HUDEP-2 (cell line): Measurements from ENCODE around the gene TMEM92.

Experiments used
- DNase-seq, 76 experiments: peaks; one replicate each; lab custom pipeline; 2025; ENCODE audit not compliant: unreplicated experiment in 76 of 76; lab: John Stamatoyannopoulos, UW

The TMEM92 gene

DNA sequence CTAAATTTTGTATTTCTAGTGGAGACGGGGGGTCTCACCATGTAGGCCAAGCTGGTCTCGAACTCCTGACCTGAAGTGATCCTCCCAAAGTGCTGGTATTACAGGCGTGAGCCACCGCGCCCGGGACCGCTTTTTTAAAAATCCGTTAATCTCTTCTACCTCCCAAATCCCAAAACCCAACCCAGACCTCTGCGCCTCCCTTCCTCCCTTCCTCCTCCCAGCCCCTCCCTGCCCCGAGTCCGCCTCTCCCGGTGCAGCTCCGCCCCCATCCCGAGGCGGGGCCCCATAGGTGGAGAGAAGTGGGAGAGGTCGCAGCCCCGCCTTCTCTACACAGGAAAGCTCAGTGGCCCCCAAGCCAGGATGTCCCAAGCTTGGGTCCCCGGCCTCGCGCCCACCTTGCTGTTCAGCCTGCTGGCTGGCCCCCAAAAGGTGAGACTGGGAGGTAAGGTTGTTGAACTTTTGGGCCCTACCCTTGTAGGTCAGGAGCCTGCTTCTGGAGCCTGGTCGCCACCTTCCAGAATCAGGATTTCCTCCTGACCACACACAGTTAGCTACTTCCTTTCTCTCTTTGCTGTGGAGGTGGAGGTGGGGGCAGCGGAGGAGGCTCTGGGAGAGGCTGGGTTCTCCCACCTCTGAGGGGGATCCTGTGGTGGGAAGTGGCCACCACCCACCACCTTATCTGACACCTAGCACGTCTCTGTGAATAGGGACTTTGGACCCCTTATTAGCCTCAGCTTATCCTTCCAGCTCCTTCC is at the start of gene TMEM92:
Gene TMEM92, plus strand, starts transcription at position 325 of the 755 bp plus-strand sequence. Its CDS starts 36 bp downstream, at position 361.
- no peak for DNase-seq

DNA sequence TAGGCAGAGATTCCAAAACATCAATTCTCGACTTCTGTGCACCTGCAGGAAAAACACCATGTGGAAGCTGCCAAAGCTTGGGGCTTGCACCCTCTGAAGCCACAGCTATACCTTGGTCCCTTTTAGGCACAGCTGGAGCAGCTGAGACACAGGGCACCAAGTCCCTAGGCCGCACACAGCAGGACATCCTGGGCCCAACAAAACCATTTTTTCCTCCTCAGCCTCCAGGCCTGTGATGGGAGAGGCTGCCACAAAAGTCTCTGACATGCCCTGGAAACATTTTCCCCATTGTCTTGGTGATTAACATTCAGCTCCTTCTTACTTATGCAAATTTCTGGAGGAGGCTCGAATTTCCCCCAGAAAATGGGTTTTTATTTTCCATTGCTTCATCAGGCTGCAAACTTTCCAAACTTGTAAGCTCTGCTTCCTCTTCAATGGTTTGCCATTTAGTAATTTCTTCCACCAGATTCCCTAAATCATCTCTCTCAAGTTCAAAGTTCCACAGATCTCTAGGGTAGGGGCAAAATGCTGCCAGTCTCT is 48.5 kb upstream of the TMEM92 start:
- DNase-seq = no peak

- no peak for DNase-seq
These were observed 39.7 kb upstream of the TMEM92 start for GRCh38 chr17:50234581-50234980.

DNA sequence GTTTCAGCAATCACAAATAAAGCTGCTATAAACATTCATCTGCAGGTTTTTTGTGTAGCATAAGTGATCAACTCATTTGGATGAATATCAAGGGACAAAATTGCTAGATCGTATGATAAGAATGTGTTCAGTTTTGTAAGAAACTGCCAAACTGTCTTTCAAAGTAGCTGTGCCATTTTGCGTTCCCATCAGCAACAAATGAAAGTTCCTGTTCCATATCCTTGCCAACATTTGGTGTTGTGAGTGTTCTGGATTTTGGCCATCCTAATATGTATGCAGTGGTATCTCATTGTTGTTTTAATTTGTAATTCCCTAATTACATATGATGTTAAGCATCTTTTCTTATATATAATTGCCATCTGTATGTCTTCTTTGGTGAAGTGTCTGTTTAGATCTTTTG is 36.4 kb upstream of the TMEM92 start:
- no peak for DNase-seq

DNA sequence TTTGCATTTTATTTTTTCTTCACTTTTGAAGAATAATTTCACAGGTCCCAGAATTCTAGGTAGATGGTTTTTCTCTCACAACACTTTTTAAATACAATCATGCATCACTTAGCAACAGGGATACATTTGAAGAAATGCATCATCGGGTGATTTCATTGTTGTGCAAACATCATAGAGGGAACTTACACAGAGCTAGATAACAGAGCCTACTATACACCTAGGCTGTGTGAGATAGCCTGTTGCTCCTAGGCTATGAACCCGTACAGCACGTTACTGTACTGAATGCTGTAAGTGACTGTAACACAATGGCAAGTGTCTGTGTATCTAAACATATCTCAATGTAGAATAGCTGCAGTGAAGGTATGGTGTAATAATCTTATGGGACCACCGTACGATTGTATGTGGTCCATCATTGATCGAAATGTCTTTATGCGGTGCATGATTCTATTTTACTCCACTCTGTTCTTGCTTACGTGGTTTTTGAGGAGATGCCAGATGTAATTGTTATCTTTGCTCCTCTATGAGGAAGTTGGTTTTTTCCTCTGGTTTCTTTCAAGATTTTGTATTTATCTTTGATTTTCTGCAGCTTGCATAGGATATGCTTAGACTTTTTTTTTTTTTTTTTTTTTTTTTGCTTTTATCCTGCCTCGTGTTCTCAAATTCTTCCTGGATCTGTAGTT is 35.5 kb upstream of the TMEM92 start:
- no peak for DNase-seq

DNA sequence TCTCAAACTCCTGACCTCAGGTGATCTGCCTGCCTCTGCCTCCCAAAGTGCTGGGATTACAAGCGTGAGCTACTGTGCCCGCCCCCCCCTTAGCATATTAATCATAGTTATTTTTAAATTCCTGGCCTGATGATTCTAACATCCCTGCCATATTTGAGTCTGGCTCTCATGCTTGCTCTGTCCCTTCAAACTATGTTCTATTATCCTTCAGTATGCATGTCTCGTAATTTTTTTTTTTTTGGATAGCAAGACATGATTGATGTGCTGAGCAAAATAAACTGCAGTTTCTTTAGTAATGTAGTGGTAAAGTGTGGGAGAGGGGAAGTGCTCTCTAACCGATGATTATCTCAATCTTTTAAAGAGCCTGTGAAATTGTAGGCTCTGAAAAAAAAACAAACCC is 34.3 kb upstream of the TMEM92 start:
- DNase-seq = no peak

GRCh38 chr17:50240851-50241250 is 33.4 kb upstream of the TMEM92 start:
- no peak for DNase-seq

DNA sequence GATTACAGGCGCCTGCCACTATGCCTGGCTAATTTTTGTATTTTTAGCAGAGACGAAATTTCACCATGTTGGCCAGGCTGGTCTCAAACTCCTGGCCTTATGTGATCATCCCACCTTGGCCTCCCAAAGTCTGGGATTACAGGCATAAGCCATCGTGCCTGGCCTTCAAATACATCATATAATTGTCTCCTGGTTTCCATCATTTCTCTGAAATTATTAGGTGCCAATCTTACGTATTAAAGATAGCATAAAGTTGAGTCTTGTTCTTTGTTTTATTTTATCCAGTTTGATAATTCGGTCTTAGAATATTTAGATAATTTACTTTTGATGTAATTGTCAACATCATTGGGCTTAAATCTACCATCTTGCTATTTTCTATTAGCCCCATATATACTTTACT is 32.8 kb upstream of the TMEM92 start:
- no peak for DNase-seq

- DNase-seq = no peak
These were observed 29.5 kb upstream of the TMEM92 start for GRCh38 chr17:50244771-50245170.

DNA sequence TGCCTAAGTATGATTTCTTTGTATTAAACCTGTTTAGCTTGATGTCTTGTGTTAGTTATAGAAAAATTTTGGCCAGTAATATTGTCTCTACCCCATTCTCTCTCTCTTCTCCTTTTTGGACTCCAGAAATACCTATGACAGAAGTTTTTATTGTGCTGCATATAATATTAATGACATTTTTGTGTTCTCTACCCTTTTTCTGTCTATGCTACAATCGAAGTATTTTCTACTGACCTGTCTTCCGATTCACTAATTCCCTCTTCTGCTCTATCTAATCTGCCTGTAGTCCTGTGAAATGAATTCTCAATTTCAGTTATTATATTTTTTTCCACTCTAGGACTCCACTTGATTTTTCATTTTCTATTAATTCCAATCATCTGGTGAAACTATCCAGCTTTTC is 26.0 kb upstream of the TMEM92 start:
- DNase-seq = no peak

- DNase-seq = no peak
These were observed 21.5 kb upstream of the TMEM92 start for GRCh38 chr17:50252781-50253180.

GRCh38 chr17:50255766-50256635 is 18.3 kb upstream of the TMEM92 start:
- no peak for DNase-seq

DNA sequence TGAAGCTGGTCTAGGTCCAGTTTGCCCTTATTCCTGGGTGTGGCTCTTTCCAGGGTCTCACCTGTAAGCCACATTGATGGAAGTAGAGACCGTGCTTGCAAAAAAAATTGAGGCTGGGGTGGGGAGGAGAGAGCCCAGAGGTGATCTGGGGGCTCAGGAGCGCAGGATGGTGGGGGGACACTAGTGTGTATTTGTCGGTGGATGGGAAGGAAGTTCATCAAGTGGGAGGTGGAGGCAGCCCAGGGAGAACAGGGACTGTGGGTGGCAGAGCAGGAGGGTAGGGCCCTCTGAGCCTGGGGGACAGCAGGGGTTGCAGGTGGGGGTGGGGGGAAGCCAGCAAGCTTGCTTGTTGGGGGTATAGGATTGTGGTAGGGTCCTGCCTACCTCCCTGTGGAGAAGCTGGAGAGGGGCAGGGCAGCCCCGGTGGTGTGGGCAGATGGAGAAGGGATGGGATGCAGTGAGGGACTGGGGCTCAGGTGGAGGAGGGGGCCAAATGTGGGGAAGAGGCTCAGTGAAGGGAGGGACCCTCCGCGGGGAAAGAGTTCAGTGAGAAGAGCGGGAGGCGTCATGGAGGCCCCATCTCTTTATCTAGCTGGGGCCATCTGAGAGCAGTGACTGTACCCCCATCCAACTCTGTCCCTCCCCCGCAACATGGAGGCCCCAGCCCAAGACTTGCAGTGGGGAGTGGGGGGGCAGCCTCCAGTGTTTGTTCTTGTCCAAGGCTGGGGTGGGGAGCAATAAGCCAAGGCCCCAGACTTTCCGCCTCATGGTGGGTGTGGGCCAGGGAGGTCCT is 17.2 kb upstream of the TMEM92 start:
- no peak for DNase-seq

- DNase-seq = no peak
These were observed 16.5 kb upstream of the TMEM92 start for GRCh38 chr17:50257676-50258224.

DNA sequence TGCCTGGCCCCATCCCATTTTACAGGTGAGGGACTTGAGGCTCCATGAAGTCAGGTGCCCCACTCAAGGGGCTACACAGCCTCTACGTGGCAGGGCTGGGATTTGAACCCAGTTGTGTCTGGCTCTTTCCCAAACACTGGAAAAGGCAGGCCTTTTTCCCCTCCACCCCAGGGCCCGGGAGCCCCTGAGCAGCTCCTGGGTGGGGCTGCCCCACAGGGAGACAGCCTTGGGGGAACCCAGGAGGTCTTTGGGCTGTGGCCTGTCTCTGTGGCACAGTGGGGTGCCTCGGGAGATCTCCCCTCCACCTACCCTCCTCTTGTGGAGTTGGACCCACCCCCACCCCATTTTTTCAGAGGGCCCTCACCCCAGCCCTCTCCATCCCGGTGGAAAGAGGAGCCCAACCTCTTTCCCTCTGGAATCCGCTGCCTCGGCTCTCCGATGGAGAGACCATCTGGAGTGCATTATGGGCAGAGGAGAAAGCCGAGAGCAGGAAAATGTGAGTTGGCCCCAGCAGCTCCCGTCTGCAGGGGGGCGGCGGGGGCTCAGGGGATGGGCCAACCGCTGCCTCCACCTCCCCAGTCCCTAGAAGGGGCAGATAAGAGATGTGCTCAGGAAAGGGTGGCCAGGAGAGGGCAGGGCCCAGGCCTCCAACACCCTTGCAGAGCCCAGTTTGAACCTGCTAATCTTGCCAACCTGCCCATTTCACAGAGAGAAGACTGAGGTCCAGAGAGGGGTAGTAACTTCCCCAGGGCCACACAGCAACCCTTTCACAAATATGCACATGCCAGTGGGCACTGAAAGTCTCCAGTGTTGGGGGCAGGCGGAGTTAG is 15.4 kb upstream of the TMEM92 start:
- DNase-seq = no peak

- DNase-seq = no peak
These were observed 14.6 kb upstream of the TMEM92 start for GRCh38 chr17:50259477-50260324.

DNA sequence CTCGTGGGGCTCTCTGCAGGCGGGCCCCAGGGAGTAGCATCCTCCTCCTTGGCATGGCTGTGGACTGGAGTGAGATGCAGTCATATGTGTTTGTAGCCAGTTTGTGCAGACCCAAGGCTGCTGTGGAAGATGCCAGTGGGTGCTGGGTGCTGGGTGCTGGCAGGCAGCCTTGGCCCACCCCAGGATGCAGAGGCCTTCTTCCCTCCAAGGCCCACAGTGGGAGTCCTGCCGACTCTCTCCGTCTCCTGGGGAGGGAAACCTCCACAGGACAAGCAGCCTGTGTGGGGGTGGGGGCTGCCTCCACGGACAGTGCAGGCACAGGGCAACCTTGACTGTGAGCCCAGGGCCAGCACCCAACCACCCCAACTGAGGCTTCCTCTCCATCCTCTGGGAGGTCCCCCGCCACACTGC is 13.8 kb upstream of the TMEM92 start:
- no peak for DNase-seq
